IgD-negative memory B cell (primary cell): ENCODE measurements around the gene ANKRD53. TPM values are rescaled to one million over a fixed set of nuclear protein-coding genes. Genes with fewer than 3 reads are reported as not detected.
"Not testable (repeated sequence)": the region's sequence is repeated elsewhere in the genome, so short reads cannot be mapped to it uniquely, and the experiment has no call there.

Source experiments
- H3K27ac Mint-ChIP-seq, 3 donors: one replicate each; pipeline ENCODE4 v1.8.0; 2020 to 2022; ENCODE audit warnings: mild to moderate bottlenecking in 3 of 3, mixed read lengths in 3 of 3, moderate library complexity in 1 of 3
- H3K27me3 Mint-ChIP-seq: one replicate; pipeline ENCODE4 v1.8.0; 2021; ENCODE audit warnings: mixed read lengths
- H3K36me3 Mint-ChIP-seq: one replicate; pipeline ENCODE4 v1.8.0; 2020; ENCODE audit warnings: mild to moderate bottlenecking, mixed read lengths
- H3K4me1 Mint-ChIP-seq, 3 donors: one replicate each; pipeline ENCODE4 v1.8.0; 2020 to 2022; ENCODE audit warnings: mixed read lengths in 3 of 3, mild to moderate bottlenecking in 1 of 3
- H3K4me3 Mint-ChIP-seq, 4 donors: one replicate each; pipeline ENCODE4 v1.8.0; 2020 to 2022; ENCODE audit warnings: mild to moderate bottlenecking in 4 of 4, mixed read lengths in 4 of 4, moderate library complexity in 3 of 4
- H3K9me3 Mint-ChIP-seq, 3 donors: one replicate each; pipeline ENCODE4 v1.8.0; 2020 to 2021; ENCODE audit warnings: mixed read lengths in 3 of 3, mild to moderate bottlenecking in 1 of 3
- polyA plus RNA-seq: library from polyadenylated mRNA; unstranded; fragments of 300-500 nt; fragmentation: Illumina TruSeq; gene quantifications from one replicate; pipeline ENCODE4 v1.2.3, GENCODE V29; 2021

ANKRD53 gene
- polyA plus RNA-seq, 1 donor from 2014 or later, result not detected

- H3K27me3 Mint-ChIP-seq, H3K9me3 Mint-ChIP-seq, H3K27ac Mint-ChIP-seq, H3K36me3 Mint-ChIP-seq: not testable (repeated sequence)
- Mint-ChIP-seq H3K4me3 (peak overlapping the region in 1 of 4 donors; percentile 68), H3K4me1 (peaks cover 10 to 12% (median 11%) of the 10 kb centered on the region in 3 donors)
Observed at GRCh38 chr2:70999931-71000330, 21.5 kb downstream of the ANKRD53 start.

- Mint-ChIP-seq H3K4me1 (peaks cover 5 to 7% (median 6%) of the 10 kb centered on the region in 3 donors), H3K27me3 (peaks cover 4% of the 10 kb centered on the region), H3K27ac (peak overlapping the region; percentile 39 to 90 (median 48)), H3K4me3 (peak overlapping the region; percentile 34 to 83 (median 60)), H3K9me3 (no peaks in the 10 kb centered on the region), H3K36me3 (no peaks in the 10 kb centered on the region)
Observed at GRCh38 chr2:71000780-71001591, 22.6 kb downstream of the ANKRD53 start.

GRCh38 chr2:71001592-71001927 lies 23.1 kb downstream of the ANKRD53 start:
- Mint-ChIP-seq H3K4me1 (peaks cover 5 to 7% (median 6%) of the 10 kb centered on the region in 3 donors), H3K27me3 (peaks cover 5% of the 10 kb centered on the region), H3K27ac (peak overlapping the region in 1 of 3 donors; percentile 90), H3K36me3 (no peaks in the 10 kb centered on the region), H3K4me3 (peak overlapping the region in 1 of 4 donors; percentile 23), H3K9me3 (no peaks in the 10 kb centered on the region)

DNA sequence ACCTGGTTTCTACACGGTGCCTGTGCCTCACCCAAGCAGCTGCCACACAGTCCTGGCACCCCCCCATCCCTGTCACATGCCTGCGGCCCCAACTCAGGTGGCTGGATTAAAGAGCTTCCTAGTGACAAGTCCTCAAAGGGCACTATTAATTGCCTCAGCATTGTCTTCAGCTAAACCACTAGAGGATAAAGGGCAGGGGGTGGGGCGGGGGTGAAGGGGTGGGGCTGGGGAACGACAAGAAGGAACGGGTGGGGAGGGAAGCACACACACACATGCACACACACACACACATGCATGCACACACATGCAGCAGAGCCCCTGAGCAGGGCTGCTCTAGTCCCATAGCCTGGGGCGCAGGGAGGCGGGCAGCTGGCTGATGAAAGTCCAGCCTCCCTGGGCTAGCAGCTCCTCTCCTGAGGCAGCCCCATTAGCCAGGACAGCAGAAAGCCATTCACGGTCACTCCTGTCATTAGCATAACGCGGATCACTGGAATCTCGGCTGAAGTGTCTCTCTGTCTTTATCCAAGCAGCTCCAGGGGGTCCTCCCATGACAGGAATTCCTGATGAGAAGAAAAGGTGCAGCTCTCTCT lies 23.6 kb downstream of the ANKRD53 start:
- Mint-ChIP-seq H3K27ac (no peak overlapping the region), H3K27me3 (peaks cover 5% of the 10 kb centered on the region), H3K9me3 (no peaks in the 10 kb centered on the region), H3K4me1 (peaks cover 5 to 7% (median 6%) of the 10 kb centered on the region in 3 donors), H3K36me3 (no peaks in the 10 kb centered on the region), H3K4me3 (peak overlapping the region in 1 of 4 donors; percentile 23)

DNA sequence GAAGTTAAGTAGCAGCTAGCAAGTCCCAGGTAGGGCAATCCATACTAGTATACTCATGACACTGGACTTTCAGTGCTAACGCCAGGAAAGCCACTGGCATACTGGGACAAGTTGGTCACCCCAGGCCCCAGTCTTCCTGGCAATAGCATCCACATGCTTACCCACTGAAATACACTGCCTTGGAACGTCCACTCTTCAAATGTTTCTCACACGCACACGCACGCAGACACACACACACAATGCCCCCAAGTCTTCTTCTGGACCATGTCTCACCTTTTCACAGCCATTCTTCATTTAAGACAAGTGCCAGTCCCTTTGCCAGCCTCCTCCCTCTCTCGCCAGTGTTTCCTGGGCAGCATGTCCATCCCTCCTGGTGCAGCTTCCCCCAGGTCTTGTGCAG lies 25.0 kb downstream of the ANKRD53 start:
- Mint-ChIP-seq H3K27ac (no peak overlapping the region), H3K4me1 (peaks cover 5 to 7% (median 6%) of the 10 kb centered on the region in 3 donors), H3K36me3 (no peaks in the 10 kb centered on the region), H3K4me3 (no peak overlapping the region), H3K27me3 (peaks cover 5% of the 10 kb centered on the region), H3K9me3 (no peaks in the 10 kb centered on the region)

- Mint-ChIP-seq H3K27ac (no peak overlapping the region), H3K27me3 (peaks cover 5% of the 10 kb centered on the region), H3K9me3 (no peaks in the 10 kb centered on the region), H3K4me1 (peaks cover 0 to 7% (median 6%) of the 10 kb centered on the region in 3 donors), H3K4me3 (peak overlapping the region in 1 of 4 donors; percentile 47), H3K36me3 (no peaks in the 10 kb centered on the region)
Observed at GRCh38 chr2:71003966-71004755, 25.7 kb downstream of the ANKRD53 start.

- H3K27me3 Mint-ChIP-seq, result peaks cover 5% of the 10 kb centered on the region
Observed at GRCh38 chr2:71004857-71005256, 26.4 kb downstream of the ANKRD53 start.

GRCh38 chr2:71005271-71006202 lies 27.1 kb downstream of the ANKRD53 start:
- H3K36me3 Mint-ChIP-seq, result no peaks in the 10 kb centered on the region
- no peak overlapping the region for H3K27ac Mint-ChIP-seq
- H3K4me1 Mint-ChIP-seq, result peaks cover 0 to 6% (median 6%) of the 10 kb centered on the region in 3 donors
- H3K27me3 Mint-ChIP-seq, result peaks cover 10% of the 10 kb centered on the region
- H3K9me3 Mint-ChIP-seq, result peaks cover 0 to 3% (median 0%) of the 10 kb centered on the region in 3 donors
- H3K4me3 Mint-ChIP-seq, result no peak overlapping the region

More at GRCh38 chr2:71004857-71005256, 26.4 kb downstream of the ANKRD53 start:
- peaks cover 0 to 7% (median 6%) of the 10 kb centered on the region in 3 donors for H3K4me1 Mint-ChIP-seq
- H3K9me3 Mint-ChIP-seq, result no peaks in the 10 kb centered on the region
- H3K27ac Mint-ChIP-seq, result no peak overlapping the region
- H3K4me3 Mint-ChIP-seq, result no peak overlapping the region
- no peaks in the 10 kb centered on the region for H3K36me3 Mint-ChIP-seq

- Mint-ChIP-seq H3K27me3 (peaks cover 10% of the 10 kb centered on the region), H3K4me1 (peaks cover 0 to 2% (median under 1%) of the 10 kb centered on the region in 3 donors), H3K27ac (no peak overlapping the region), H3K4me3 (no peak overlapping the region), H3K9me3 (peaks cover 0 to 3% (median 0%) of the 10 kb centered on the region in 3 donors), H3K36me3 (no peaks in the 10 kb centered on the region)
Observed at GRCh38 chr2:71006323-71006722, 27.9 kb downstream of the ANKRD53 start.

DNA sequence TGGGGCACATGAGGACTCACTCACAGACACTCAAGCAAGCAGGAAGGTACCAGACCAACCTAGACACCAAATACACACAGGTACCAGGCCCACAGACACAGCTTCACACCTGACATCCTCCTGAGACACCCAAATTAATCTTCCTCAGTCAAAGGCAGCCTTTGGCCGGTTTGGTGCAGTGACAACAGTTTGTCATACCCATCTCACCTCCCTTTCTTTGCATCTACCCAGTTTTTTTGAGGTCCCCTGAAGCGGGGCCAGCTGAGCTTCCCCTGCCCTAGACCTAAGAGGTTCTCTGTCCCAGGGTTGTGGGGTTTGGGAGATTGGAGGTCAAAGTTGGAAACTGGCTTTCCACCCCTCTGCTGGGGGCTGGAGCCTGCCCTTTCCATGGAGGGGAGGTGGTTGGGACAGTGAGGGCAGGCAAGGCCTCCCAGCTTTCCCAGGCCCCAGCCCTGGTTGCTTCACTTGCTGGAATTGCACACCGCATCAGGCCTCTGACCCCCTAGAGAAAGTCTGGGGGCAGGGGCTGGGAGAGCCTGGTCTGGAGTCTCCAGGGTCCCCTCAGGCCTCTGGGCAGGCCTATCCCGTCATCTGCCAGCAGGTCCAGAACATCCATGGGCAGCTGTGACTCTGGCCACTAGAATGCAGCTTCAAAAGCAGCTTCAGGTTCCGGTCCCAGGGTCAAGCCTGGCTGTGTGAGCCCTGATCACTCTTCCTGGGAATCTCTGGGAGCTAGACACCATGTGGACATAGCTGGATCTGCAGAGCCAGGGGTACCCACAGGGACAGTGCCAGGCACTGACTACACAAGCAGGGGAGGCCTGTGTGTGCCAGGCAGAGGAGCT lies 28.7 kb downstream of the ANKRD53 start:
- peaks cover 0 to 2% (median 0%) of the 10 kb centered on the region in 3 donors for H3K4me1 Mint-ChIP-seq
- no peak overlapping the region for H3K27ac Mint-ChIP-seq
- H3K36me3 Mint-ChIP-seq, result no peaks in the 10 kb centered on the region
- peaks cover 16% of the 10 kb centered on the region for H3K27me3 Mint-ChIP-seq
- H3K9me3 Mint-ChIP-seq, result peaks cover 0 to 3% (median 0%) of the 10 kb centered on the region in 3 donors
- peak overlapping the region in 1 of 4 donors; percentile 8 for H3K4me3 Mint-ChIP-seq

DNA sequence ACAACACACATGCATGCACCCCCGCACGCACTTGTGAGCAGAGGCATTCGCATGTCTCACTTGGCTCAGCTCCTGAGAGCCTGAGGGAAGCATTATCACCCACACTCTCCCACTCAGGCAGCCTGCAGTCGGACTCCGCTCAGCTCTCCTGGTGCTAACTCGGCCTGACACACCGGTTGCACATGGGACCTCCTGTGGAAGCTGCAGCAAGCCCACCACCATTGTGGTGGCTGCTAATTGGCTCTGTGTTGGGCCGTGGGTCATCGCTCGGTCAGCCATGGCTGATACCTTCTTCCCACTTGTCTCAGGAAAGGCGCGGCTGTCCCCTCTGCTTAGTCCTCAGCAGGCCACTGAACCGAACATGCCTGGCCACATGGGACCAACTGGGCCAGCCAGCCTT lies 29.9 kb downstream of the ANKRD53 start:
- Mint-ChIP-seq H3K27me3 (peaks cover 16% of the 10 kb centered on the region), H3K27ac (no peak overlapping the region), H3K36me3 (no peaks in the 10 kb centered on the region), H3K4me1 (peaks cover 0 to 2% (median 0%) of the 10 kb centered on the region in 3 donors), H3K9me3 (peaks cover 0 to 3% (median 0%) of the 10 kb centered on the region in 3 donors), H3K4me3 (no peak overlapping the region)

DNA sequence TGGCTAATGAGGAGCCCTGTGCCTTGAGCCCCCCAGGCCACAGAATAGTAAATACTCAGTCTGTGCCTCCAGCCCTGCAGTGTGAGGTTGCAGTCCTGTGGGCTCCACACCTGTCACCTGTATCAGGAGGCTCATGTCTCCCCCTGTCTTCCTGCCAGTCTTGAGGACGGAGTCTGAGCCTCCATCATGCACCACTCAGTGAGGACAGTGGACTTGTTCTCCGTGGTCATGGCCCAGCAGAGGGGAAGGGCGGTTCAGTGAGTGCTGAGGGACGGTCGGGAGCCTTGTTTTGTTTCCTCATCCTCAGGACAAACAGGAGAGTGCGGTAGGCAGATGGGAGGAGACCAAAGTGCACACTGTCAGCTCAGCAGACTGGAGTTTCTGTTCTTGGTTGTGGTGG lies 33.4 kb downstream of the ANKRD53 start:
- not testable (repeated sequence) for H3K36me3 Mint-ChIP-seq, H3K27ac Mint-ChIP-seq, H3K9me3 Mint-ChIP-seq, H3K4me1 Mint-ChIP-seq, H3K4me3 Mint-ChIP-seq
- peaks cover 11% of the 10 kb centered on the region for H3K27me3 Mint-ChIP-seq

DNA sequence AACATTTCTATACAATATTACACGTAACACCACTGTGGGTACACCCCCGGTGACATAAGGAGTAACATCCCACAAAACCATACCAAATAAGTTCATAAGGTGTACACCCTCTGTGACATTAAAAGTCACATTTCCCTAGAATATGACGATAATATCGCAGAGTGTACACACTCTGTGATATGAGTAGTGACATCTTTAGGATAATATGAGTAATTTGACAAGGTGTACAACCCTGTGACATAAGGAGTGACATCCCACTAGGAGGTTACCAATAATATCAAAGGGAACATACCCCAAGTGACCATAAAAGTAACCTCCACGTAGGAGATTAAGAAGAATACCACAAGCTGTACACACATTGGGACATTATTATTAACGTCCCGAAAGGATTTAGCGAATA lies 40.2 kb downstream of the ANKRD53 start:
- Mint-ChIP-seq H3K36me3 (no peaks in the 10 kb centered on the region), H3K4me1 (peaks cover 4 to 5% (median 5%) of the 10 kb centered on the region in 3 donors), H3K27me3 (no peaks in the 10 kb centered on the region), H3K27ac (no peak overlapping the region), H3K4me3 (no peak overlapping the region), H3K9me3 (no peaks in the 10 kb centered on the region)
